RCC 7860 (cell line): Measurements from ENCODE around the gene HOXB5.

Experiments
- DNase-seq: peaks from one replicate; pipeline ENCODE4 v3.0.0-alpha.2; 2015; ENCODE audit warnings: low spot score
- FAIRE-seq: peaks from 2 replicates; lab custom pipeline; 2012; peaks lifted over from hg19 to GRCh38; lab: Jason Lieb, UNC

Gene HOXB5

DNA sequence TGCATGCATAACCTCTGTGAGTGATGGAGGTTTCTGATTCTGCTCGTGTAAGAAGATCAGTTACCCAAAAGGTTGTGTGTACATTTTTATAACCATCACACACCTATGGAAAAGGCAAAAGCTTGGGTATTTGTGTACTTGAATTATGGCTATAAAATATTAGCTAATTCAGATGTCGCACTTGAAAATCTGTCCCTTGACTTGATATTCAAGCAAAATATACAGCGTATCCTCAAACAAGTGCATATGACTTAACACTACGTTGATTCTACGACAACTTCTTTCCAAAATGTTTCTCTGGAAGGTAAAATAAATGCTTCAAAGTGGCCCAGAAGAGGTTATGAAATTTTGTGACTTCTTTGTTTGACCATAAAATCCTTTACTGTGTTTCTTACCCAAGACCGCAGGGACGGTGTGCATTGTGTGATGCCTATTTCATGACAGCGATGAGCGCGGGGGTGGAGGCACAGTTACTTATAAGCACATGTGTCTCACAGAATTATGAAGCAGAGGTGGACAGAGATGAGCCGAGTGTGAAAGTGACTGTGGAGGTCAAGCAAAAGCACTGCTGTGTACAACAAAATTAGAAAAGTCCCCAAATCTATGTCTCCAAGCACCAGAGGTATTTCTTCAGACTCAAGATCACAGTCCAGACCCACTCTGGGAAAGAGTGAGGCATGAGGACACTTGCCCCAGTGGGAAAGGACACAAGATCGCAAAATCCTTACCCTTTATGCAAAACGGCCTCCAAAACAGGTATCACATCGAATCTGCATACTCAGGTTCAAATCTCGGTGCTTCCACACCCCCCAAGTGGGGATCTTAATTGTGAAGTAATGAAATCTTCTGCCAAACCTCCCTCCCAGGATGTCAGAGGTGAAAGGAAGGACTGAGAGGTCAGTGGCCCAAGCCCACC lies 36.7 kb upstream of the HOXB5 start:
- DNase-seq (no peak), FAIRE-seq (no peak)

DNA sequence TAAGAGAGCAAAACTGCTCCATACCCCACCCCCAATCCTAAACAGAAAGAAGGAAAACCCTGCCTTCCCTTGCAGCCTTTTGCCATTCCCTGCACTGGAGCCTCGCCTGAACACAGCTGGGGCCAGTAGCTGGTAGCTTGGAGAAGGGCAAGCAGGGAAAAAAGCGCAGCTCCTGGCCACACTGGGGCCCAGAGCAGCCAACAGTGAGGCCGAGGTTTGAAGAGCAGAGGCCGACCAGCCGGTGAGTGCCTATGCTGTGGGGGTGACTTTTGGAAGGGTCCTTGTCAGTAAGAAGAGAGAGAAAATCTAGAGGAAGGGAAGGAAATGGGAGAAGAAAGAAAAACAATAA lies 35.8 kb upstream of the HOXB5 start:
- FAIRE-seq = no peak
- no peak for DNase-seq

DNA sequence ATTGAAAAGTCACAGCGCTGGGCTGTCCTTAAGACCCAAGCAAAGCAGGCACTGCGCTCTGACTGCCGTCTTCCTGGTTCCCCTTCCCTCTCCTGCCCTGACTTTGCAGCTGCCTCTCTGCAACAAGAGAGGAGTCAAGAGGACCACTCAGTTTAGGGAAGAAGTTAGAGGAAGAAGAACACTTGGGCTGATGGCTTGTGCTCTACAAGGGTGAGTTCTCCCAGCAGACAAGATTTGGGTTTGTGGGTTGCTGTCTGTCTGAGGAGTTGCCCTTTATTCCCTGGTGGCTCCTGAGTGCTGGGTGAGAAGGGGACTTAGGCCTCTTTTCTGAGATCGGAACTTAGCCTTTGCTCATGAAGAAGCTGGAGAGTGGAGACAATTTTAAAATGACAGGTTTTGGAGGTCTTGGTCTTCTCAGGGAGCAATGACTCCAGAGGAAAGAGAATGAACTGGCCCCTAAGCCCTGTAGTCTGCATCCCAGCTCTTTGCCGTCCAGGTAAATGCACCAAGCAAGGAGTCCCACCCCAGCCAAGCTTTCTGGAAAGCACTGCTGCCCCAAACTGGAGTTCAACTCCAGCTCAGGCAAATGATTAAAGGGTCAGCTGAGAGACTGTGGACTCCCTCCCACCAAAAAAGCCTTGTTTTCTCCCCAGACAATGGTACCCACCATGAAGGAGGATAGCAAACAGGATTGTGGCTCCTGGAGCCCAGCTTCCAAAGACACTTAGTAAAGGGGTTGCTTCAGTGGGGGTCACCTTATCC lies 35.3 kb upstream of the HOXB5 start:
- DNase-seq (no peak), FAIRE-seq (no peak)

DNA sequence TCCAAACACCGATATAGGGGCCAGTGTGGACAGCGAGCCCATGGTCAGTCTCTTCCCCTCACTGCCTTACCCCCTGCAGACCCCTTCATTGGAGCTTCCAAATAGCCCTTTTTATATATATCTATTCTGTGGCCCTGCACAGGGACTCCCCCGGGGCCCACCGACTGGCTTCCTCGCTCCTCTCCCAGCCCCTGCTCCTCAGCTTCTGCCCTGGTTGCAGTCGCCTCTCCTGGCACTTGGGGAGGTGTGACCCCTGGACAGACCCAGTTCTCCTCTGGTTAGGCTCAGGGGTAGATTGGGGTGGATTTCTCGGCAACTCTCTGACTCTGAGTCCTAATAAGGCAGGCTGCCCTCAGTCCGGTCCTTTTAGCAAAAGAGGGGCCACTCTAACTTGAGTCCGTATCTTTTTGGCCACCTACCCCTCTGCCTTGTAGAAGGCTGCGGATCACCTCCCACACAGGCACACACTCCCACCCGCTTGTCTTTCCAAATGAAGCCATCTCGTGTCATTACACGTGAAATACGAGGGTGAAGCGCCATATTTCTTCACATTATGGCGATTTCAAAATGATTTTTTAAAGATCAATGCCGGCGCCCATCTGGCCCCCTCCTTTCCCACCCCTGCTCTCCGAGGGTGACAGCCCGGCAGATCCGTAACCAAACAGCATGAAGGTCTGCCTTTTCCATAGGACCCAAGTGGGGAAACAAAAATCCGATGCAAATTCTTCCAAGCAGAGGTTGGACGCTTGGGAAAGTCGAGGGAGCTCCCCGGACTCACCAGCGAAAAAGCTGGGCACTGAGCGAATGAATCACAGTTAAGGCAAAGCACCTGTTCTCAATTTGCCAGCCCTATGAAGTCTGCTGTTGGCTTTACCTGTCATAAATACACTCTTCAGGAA lies 34.3 kb upstream of the HOXB5 start:
- FAIRE-seq (no peak), DNase-seq (no peak)

DNA sequence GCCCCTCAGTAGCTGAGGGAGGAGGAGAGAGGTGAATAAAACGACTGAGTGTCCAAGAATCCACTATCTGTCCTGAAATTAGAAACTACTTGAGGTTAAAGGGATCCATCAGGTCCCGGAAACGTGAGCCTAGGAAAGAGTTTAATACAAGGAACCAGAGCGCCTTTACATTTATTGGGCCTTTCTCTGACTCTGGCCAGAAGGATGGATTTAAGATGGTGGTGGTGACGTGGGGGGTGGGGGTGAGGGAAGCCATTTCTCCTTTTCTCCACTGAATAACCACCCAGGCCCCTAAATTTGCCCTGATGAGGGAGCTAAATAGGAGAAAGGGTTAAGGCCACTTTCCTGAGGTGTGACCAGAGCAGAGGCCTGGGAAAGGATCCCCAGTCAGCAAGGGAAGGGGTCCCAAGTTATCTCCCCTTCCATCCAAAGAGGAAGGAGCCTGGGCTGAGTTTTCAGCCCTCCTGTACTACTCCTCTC lies 33.6 kb upstream of the HOXB5 start:
- FAIRE-seq (no peak), DNase-seq (no peak)

GRCh38 chr17:48626245-48627117 lies 32.9 kb upstream of the HOXB5 start, which contains the start of gene HOXB9:
Gene HOXB9, minus strand, starts transcription at chr17:48626358. Its CDS starts 89 bp downstream, at chr17:48626269.
- FAIRE-seq (peak; percentile 60), DNase-seq (peak; percentile 95)

DNA sequence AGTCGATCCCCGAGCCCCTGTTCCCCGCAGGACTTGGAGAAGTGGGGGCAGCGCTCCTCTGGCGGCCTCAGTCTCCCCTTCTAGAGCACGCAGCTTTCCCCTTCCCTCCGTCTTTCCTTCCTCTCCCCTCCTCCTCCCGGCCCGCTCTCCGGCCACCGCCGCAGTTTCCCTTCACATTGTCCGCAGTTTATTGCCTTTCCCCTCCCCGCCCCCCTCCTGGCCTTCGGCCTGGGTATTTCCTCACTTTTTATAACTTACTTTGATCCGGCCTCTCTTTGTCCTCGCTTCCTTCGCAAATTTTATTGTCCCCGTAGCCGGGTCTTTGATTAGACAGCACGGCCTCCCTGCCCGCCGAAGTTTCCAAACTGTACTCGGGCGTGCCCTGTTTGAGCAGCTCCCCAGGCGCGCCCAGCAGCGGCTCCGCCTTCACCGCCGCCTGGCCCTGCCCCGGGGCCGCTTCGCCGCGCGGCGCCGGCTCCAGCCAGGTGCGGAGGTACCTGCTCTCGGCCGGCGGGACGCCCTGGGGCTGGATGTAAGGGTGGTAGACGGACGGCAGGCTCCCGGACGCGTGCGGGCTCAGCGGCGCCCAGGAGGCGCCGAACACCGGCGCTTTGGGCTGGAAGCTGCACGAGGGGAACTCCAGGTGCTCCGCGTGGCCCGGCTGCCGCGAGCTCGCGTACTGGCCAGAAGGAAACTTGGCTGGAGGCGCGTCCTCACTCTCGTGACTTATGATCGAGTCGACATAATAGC lies 32.1 kb upstream of the HOXB5 start:
- no peak for FAIRE-seq
- peak; percentile 46 for DNase-seq

GRCh38 chr17:48624544-48625494 lies 31.2 kb upstream of the HOXB5 start:
- DNase-seq = peak; percentile 50
- FAIRE-seq = no peak

GRCh38 chr17:48624118-48624517 lies 30.5 kb upstream of the HOXB5 start:
- no peak for FAIRE-seq

GRCh38 chr17:48623583-48623982 lies 30.0 kb upstream of the HOXB5 start:
- FAIRE-seq = no peak
- DNase-seq = no peak

More at GRCh38 chr17:48624118-48624517, 30.5 kb upstream of the HOXB5 start:
- no peak for DNase-seq

- no peak for DNase-seq
- FAIRE-seq = no peak
Measured at GRCh38 chr17:48622857-48623256, 29.3 kb upstream of the HOXB5 start.

DNA sequence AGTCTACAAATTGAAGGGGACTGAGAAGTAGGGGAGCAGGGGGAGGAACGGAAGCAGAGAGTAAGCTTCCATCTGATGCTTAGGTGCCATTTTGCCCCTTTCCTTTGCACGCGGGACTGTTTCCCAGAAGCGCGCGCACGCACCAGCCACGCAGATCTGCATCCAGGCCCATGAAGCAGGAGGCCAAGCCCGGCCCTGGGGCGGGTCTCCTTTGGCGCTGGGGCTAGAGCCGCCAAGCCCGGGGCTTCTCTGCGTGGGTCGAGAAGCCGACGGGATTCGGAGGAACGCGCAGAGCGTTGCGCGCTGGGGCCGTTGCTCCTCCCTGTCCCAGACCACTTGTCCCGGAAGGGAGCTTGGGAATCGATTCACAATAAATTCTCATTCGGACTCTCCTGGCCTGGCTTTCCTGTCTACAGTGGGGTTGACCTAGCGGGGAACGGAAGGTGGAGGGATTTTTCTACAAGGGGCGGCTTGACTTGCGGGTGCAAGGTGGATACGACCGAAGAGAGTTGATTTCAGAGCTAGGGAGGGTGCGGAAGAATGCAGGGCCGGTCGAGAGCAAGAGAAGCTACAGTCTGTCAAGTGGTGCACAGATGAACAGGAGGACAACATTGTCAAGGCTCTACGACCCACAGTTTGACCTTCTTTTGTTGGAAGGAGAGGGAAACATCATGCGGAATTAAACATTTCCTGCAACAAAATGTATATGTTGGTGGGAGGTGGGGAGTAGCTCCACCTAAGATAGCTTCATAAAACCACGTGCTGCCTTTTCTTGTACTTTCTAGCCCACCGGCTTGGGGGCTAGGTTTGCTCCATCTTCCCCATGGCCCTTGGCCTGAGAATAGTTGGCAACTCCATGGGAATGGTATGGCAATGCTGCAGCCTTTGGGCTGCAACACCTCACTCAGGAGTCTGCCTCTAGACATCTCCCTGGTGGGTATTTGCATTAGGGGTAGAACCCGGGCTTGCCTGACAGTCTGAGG lies 28.1 kb upstream of the HOXB5 start:
- no peak for DNase-seq
- FAIRE-seq = no peak

DNA sequence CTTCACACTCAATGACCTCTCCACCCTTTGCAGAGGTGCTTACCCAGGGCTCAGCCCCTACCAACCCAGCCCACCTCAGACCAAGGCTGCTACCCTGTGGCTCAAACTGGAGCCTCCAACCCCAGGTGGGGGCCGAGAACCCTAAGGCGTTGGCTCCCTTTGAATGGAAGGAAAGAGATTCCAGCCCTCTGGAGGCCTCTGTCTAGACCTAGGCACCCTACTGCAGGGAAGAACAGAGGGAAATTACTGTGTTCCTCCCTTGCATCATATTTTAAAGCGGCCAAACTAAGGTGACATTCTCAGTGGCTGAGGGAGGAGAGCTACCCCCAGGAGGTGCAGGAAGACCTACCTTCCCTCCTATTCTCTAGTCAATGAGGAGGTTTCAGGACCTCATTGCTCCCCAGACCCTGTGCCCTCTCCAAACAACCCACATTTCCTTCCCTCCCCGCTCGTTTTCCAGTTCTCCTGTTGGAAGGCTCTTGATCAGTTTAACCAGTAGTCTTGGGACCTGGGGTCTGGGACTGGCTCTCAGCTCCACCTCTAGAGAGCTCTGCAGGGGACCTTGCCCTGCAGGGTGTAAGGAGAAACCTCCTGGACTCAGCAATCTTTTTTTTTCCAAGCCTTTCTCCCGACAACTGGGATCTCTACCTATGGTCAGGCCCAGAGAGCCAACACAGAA lies 27.0 kb upstream of the HOXB5 start:
- DNase-seq = no peak
- no peak for FAIRE-seq

GRCh38 chr17:48619826-48620449 lies 26.4 kb upstream of the HOXB5 start:
- no peak for FAIRE-seq

GRCh38 chr17:48618256-48618896 lies 24.8 kb upstream of the HOXB5 start:
- peak; percentile 78 for DNase-seq
- FAIRE-seq = peak; percentile 84

More at GRCh38 chr17:48619826-48620449, 26.4 kb upstream of the HOXB5 start:
- DNase-seq = no peak
